Panc1 (cell line): ENCODE measurements around the gene LRBA. TPM values are rescaled to one million over a fixed set of nuclear protein-coding genes. Genes with fewer than 3 reads are reported as not detected.

Experiments
- ATAC-seq: fragments of 200-7000 bp; cut with Tn5 transposase; 2 replicates; pipeline ENCODE4 v1.9.1; 2020; ENCODE audit warnings: mild to moderate bottlenecking, moderate library complexity
- BruUV-seq: library from RNA; stranded (reverse); fragments of 400-500 nt; replicated peaks from 2 replicates; lab custom pipeline; 2021; lab: Mats Ljungman, UMichigan
- CTCF ChIA-PET: fragments of 300-600 bp; sonication (Branson Sonifier 250); formaldehyde crosslinking; loops from one replicate; lab custom pipeline; 2022; ENCODE audit warnings: antibody characterized with exemption; lab: Charles Lee
- POLR2A ChIA-PET: fragments of 300-600 bp; sonication (Branson Sonifier 250); formaldehyde crosslinking; loops from one replicate; lab custom pipeline; 2022; ENCODE audit warnings: antibody characterized with exemption; lab: Charles Lee
- DNase-seq: peaks from one replicate; pipeline ENCODE4 v3.0.0-alpha.2; 2010; ENCODE audit warnings: low read depth, low spot score
- H3K27ac ChIP-seq: 2 replicates; pipeline ENCODE4 v1.5.1; 2011; ENCODE audit warnings: mild to moderate bottlenecking, low read length, inconsistent platforms
- H3K27me3 ChIP-seq: fragments of 200-500 bp; sonication (Bioruptor generic); 2 replicates; pipeline ENCODE4 v1.6.0; 2014; ENCODE audit warnings: low read length, inconsistent platforms; ENCODE audit not compliant: control insufficient read depth, insufficient read depth
- H3K36me3 ChIP-seq: fragments of 200-500 bp; sonication (Bioruptor generic); 2 replicates; pipeline ENCODE4 v1.5.1; 2014; ENCODE audit warnings: inconsistent platforms, mild to moderate bottlenecking, low read length, moderate library complexity; ENCODE audit not compliant: control insufficient read depth, insufficient read depth
- H3K4me1 ChIP-seq: 2 replicates; pipeline ENCODE4 v1.5.1; 2011; ENCODE audit warnings: inconsistent platforms, mild to moderate bottlenecking, low read length, moderate library complexity; ENCODE audit not compliant: control insufficient read depth, insufficient read depth
- H3K4me3 ChIP-seq, 2 experiments: 2 replicates each; pipeline ENCODE4 v1.5.1; 2011 to 2012; ENCODE audit warnings: low read depth in 2 of 2, low read length in 2 of 2, mild to moderate bottlenecking in 2 of 2, inconsistent platforms in 1 of 2, moderate library complexity in 1 of 2
- H3K9me3 ChIP-seq: fragments of 200-500 bp; sonication (Bioruptor generic); 2 replicates; pipeline ENCODE4 v1.5.1; 2014; ENCODE audit warnings: low read depth, mild to moderate bottlenecking, inconsistent platforms, low read length, moderate library complexity; ENCODE audit not compliant: control insufficient read depth, insufficient read depth
- CTCF ChIP-seq: fragments of 450-650 bp; IDR thresholded peaks from 2 replicates; pipeline ENCODE4 v1.5.1; 2017; ENCODE audit warnings: mild to moderate bottlenecking
- POLR2AphosphoS5 ChIP-seq: IDR thresholded peaks from 2 replicates; pipeline ENCODE4 v1.6.1; 2012; ENCODE audit warnings: mild to moderate bottlenecking, low read depth, low read length, moderate library complexity
- REST ChIP-seq, 2 experiments: IDR thresholded peaks; 2 replicates each; pipeline ENCODE4 v1.6.1; 2011 to 2012; ENCODE audit warnings: low read depth in 2 of 2, control low read depth in 1 of 2, low read length in 1 of 2, mild to moderate bottlenecking in 1 of 2, moderate library complexity in 1 of 2; ENCODE audit not compliant: insufficient read depth in 1 of 2
- SIN3A ChIP-seq: IDR thresholded peaks from 2 replicates; pipeline ENCODE4 v1.6.1; 2012; ENCODE audit warnings: low read depth, mild to moderate bottlenecking, low read length, moderate library complexity, borderline replicate concordance; ENCODE audit not compliant: insufficient read depth
- TCF7L2 ChIP-seq: IDR thresholded peaks from 2 replicates; pipeline ENCODE4 v1.6.1; 2011; ENCODE audit warnings: mild to moderate bottlenecking, low read depth, low read length, inconsistent platforms
- in situ Hi-C: cut with HindIII; loops from 2 replicates; pipeline ENCODE4 v1.10.0; 2016; ENCODE audit warnings: low sequenced_read_pairs, low pct_unique_long_range_greater_than_20kb
- intact Hi-C: fragments of 100-400 bp; cut with micrococcal nuclease; formaldehyde crosslinking; loops from one replicate; pipeline ENCODE4 v1.10.0; 2022; ENCODE audit not compliant: unreplicated experiment
- total RNA-seq: library from RNA; stranded (reverse); gene quantifications from one replicate; pipeline ENCODE4 v1.2.1, GENCODE V29; 2021; ENCODE audit not compliant: unreplicated experiment

Gene LRBA
- total RNA-seq, 1 experiment from 2014 or later: 26.4 TPM

GRCh38 chr4:150717952-150718351 is 297.1 kb downstream of the LRBA start:
- DNase-seq (no peak), ATAC-seq (no peak)
- no peak for TF ChIP-seq REST (IDR thresholded peaks at IDR 0.05; ENCODE audit: insufficient read depth in 1 of 2, low read depth in 2 of 2, low read length in 1 of 2)
- no peak for TF ChIP-seq CTCF
- no peak for TF ChIP-seq TCF7L2
- TF ChIP-seq POLR2AphosphoS5: no peak
- TF ChIP-seq SIN3A: no peak
- no peak overlapping the region for H3K27ac ChIP-seq
- H3K9me3 ChIP-seq: no peaks in the 10 kb centered on the region
- H3K36me3 ChIP-seq: no peaks in the 10 kb centered on the region
- intact Hi-C loops: no loop called here
- no peaks in the 10 kb centered on the region for H3K4me1 ChIP-seq
- no peaks in the 10 kb centered on the region for H3K27me3 ChIP-seq
- in situ Hi-C loops: no loop called here
- ChIA-PET CTCF (interaction anchor here (0.6 kb wide), 1 partner anchor 312 kb away, joined by 4 read pairs; no protein-coding TSS in a partner anchor), POLR2A (no interaction called here)
- no TSS peak for BruUV-seq
- no peak overlapping the region for H3K4me3 ChIP-seq

- BruUV-seq: no TSS peak
- Histone ChIP-seq H3K4me3 (no peak overlapping the region), H3K4me1 (no peaks in the 10 kb centered on the region), H3K27ac (no peak overlapping the region), H3K27me3 (no peaks in the 10 kb centered on the region), H3K9me3 (no peaks in the 10 kb centered on the region), H3K36me3 (no peaks in the 10 kb centered on the region)
- intact Hi-C loops: no loop called here
- ATAC-seq: no peak
- ChIA-PET POLR2A (no interaction called here), CTCF (no interaction called here)
- DNase-seq: no peak
- TF ChIP-seq SIN3A (no peak), CTCF (no peak), REST (IDR thresholded peaks at IDR 0.05; ENCODE audit: insufficient read depth in 1 of 2, low read depth in 2 of 2, low read length in 1 of 2) (no peak), POLR2AphosphoS5 (no peak), TCF7L2 (no peak)
- in situ Hi-C loops: no loop called here
Observed at GRCh38 chr4:150714462-150715438, 300.3 kb downstream of the LRBA start.
